ENCODE measurements around the gene LRP1-AS. TPM values are rescaled to one million over a fixed set of nuclear protein-coding genes. Genes with fewer than 3 reads are reported as not detected.

The LRP1-AS gene
- total and polyA plus RNA-seq, 8 donors: not detected

- no peak for FAIRE-seq
- intact Hi-C loops (cut with DNase I): no loop called here
- no peak overlapping the region for H3K27ac ChIP-seq
These were observed 12.6 kb upstream of the LRP1-AS start for GRCh38 chr12:57160040-57160439.

GRCh38 chr12:57159311-57159710 lies 11.9 kb upstream of the LRP1-AS start:
- peaks cover 0 to 5% (median 0%) of the 10 kb centered on the region in 3 donors for H3K36me3 ChIP-seq
- intact Hi-C loops (cut with DNase I): no loop called here
- 74 to 79% methylated on average over 4 of the region's 4 CpGs for WGBS, 2 donors
- no peak for TF ChIP-seq CTCF (IDR thresholded peaks at IDR 0.05)
- H3K27me3 ChIP-seq: no peaks in the 10 kb centered on the region
- no peaks in the 10 kb centered on the region for H3K4me1 ChIP-seq
- DNase-seq: peak in 1 of 6 donors; percentile 20
- no peak overlapping the region for H3K27ac ChIP-seq
- peak in 2 of 4 donors; percentile 11 to 20 for ATAC-seq
- no peak for FAIRE-seq
- no peak overlapping the region for H3K4me3 ChIP-seq
- no peaks in the 10 kb centered on the region for H3K9me3 ChIP-seq

More at GRCh38 chr12:57160040-57160439, 12.6 kb upstream of the LRP1-AS start:
- 81 to 82% methylated on average over 4 of the region's 4 CpGs for WGBS, 2 donors
- no peak for TF ChIP-seq CTCF (IDR thresholded peaks at IDR 0.05)
- no peaks in the 10 kb centered on the region for H3K36me3 ChIP-seq
- ATAC-seq: no peak
- H3K4me3 ChIP-seq: no peak overlapping the region
- H3K4me1 ChIP-seq: no peaks in the 10 kb centered on the region
- H3K9me3 ChIP-seq: no peaks in the 10 kb centered on the region
- H3K27me3 ChIP-seq: no peaks in the 10 kb centered on the region
- no peak for DNase-seq

- Histone ChIP-seq H3K36me3 (peaks cover 0 to 6% (median 0%) of the 10 kb centered on the region in 3 donors), H3K27ac (no peak overlapping the region), H3K4me3 (no peak overlapping the region), H3K9me3 (no peaks in the 10 kb centered on the region), H3K27me3 (no peaks in the 10 kb centered on the region), H3K4me1 (no peaks in the 10 kb centered on the region)
- DNase-seq (no peak), ATAC-seq (no peak), FAIRE-seq (no peak)
- intact Hi-C loops (cut with DNase I): no loop called here
- WGBS, 2 donors: 82 to 86% methylated on average over 4 of the region's 4 CpGs
- TF ChIP-seq CTCF (IDR thresholded peaks at IDR 0.05): no peak
These were observed 11.2 kb upstream of the LRP1-AS start for GRCh38 chr12:57158665-57159064.

- Histone ChIP-seq H3K4me1 (no peaks in the 10 kb centered on the region), H3K9me3 (no peaks in the 10 kb centered on the region), H3K27me3 (no peaks in the 10 kb centered on the region), H3K27ac (no peak overlapping the region), H3K4me3 (no peak overlapping the region), H3K36me3 (peaks cover 0 to 6% (median 0%) of the 10 kb centered on the region in 3 donors)
- FAIRE-seq (no peak), ATAC-seq (no peak), DNase-seq (peak in 1 of 6 donors; percentile 44)
- TF ChIP-seq CTCF (IDR thresholded peaks at IDR 0.05): no peak
- WGBS, 2 donors: 83 to 88% methylated on average over 16 of the region's 16 CpGs
- intact Hi-C loops (cut with DNase I): no loop called here
These were observed 10.8 kb upstream of the LRP1-AS start for GRCh38 chr12:57158186-57158585.

- Histone ChIP-seq H3K27me3 (no peaks in the 10 kb centered on the region), H3K4me3 (no peak overlapping the region), H3K36me3 (peaks cover 0 to 6% (median 0%) of the 10 kb centered on the region in 3 donors), H3K4me1 (no peaks in the 10 kb centered on the region), H3K27ac (no peak overlapping the region), H3K9me3 (no peaks in the 10 kb centered on the region)
- intact Hi-C loops (cut with DNase I): no loop called here
- TF ChIP-seq CTCF (IDR thresholded peaks at IDR 0.05): no peak
- DNase-seq (no peak), ATAC-seq (peak in 2 of 4 donors; percentile 38 to 58), FAIRE-seq (no peak)
- 92 to 95% methylated on average over 5 of the region's 5 CpGs for WGBS, 2 donors
These were observed 10.3 kb upstream of the LRP1-AS start for GRCh38 chr12:57157588-57158173.
